HepG2 (cell line): Measurements from ENCODE around the gene FUT1. TPM values are rescaled to one million over a fixed set of nuclear protein-coding genes. Genes with fewer than 3 reads are reported as not detected.

Experiments used
- AKAP8 ChIP-seq: sonication (generic); formaldehyde crosslinking; IDR thresholded peaks from 2 replicates; pipeline ENCODE4 v1.5.1; 2020; ENCODE audit warnings: mild to moderate bottlenecking, missing genetic modification reagents
- ATF7-NPFF ChIP-seq: sonication (generic); formaldehyde crosslinking; IDR thresholded peaks from 2 replicates; pipeline ENCODE4 v1.8.1; 2023; ENCODE audit warnings: mild to moderate bottlenecking, low read depth, missing genetic modification reagents, moderate library complexity
- ISL2 ChIP-seq: sonication (generic); formaldehyde crosslinking; IDR thresholded peaks from 2 replicates; pipeline ENCODE4 v1.5.0; 2020; ENCODE audit warnings: missing genetic modification reagents
- ISX ChIP-seq: sonication (generic); formaldehyde crosslinking; conservative IDR thresholded peaks from 2 replicates; pipeline ENCODE4 v1.5.0; 2020; ENCODE audit warnings: missing genetic modification reagents
- KLF11 ChIP-seq: IDR thresholded peaks from 2 replicates; pipeline ENCODE4 v1.6.1; 2016; ENCODE audit warnings: missing compliant biosample characterization
- KLF15 ChIP-seq: sonication (generic); formaldehyde crosslinking; IDR thresholded peaks from 2 replicates; pipeline ENCODE4 v1.8.1; 2023; ENCODE audit warnings: borderline replicate concordance, mild to moderate bottlenecking, inconsistent platforms, missing genetic modification reagents, mixed read lengths
- MTF2 ChIP-seq: sonication (generic); formaldehyde crosslinking; IDR thresholded peaks from 2 replicates; pipeline ENCODE4 v1.5.0; 2020; ENCODE audit warnings: missing genetic modification reagents, borderline replicate concordance
- NAIF1 ChIP-seq: sonication (generic); formaldehyde crosslinking; IDR thresholded peaks from 2 replicates; pipeline ENCODE4 v1.5.0; 2020; ENCODE audit warnings: mild to moderate bottlenecking, missing genetic modification reagents, borderline replicate concordance
- SYNCRIP ChIP-seq: fragments of 200-400 bp; formaldehyde crosslinking; IDR thresholded peaks from 2 replicates; pipeline ENCODE4 v1.6.1; 2018; ENCODE audit warnings: mild to moderate bottlenecking, low read depth, low read length; ENCODE audit not compliant: insufficient read depth
- TEAD3 ChIP-seq: optimal IDR thresholded peaks from 2 replicates; pipeline ENCODE3; 2016; ENCODE audit warnings: borderline replicate concordance
- ZC3H4 ChIP-seq: sonication (generic); formaldehyde crosslinking; IDR thresholded peaks from 2 replicates; pipeline ENCODE4 v1.4.0; 2020; ENCODE audit warnings: missing genetic modification reagents, borderline replicate concordance
- ZFP41 ChIP-seq: sonication (generic); formaldehyde crosslinking; IDR thresholded peaks from 2 replicates; pipeline ENCODE4 v1.4.0; 2020; ENCODE audit warnings: mild to moderate bottlenecking, missing genetic modification reagents, borderline replicate concordance
- ZNF20 ChIP-seq: sonication (generic); formaldehyde crosslinking; IDR thresholded peaks from 2 replicates; pipeline ENCODE4 v1.4.0; 2020; ENCODE audit warnings: mild to moderate bottlenecking, moderate library complexity, missing genetic modification reagents
- ZNF484 ChIP-seq: sonication (generic); formaldehyde crosslinking; IDR thresholded peaks from 2 replicates; pipeline ENCODE4 v1.5.1; 2020; ENCODE audit warnings: mild to moderate bottlenecking, low read depth, missing genetic modification reagents, borderline replicate concordance
- ZNF839 ChIP-seq: sonication (generic); formaldehyde crosslinking; IDR thresholded peaks from 2 replicates; pipeline ENCODE4 v1.4.0; 2020; ENCODE audit warnings: missing genetic modification reagents, mild to moderate bottlenecking, borderline replicate concordance
- polyA plus RNA-seq, 8 experiments: library from polyadenylated mRNA; depleted of rRNA in 3 of 8; stranded (reverse) in 7 of 8; unstranded in 1 of 8; fragments of >200 nt; fragmentation: Illumina TruSeq in 4 of 8; extraction: Trizol in 4 of 8; gene quantifications; 2 replicates each; pipeline versions ENCODE4 v1.2.1 to v1.2.3, GENCODE V29; 2011 to 2016; ENCODE audit warnings: low read depth in 4 of 8, missing spikeins in 1 of 8, mixed read lengths in 1 of 8; ENCODE audit not compliant: insufficient read depth in 1 of 8
- total RNA-seq, 5 experiments: library from RNA; depleted of rRNA; stranded (reverse); fragments of >200 nt; fragmentation: Illumina TruSeq; extraction: Trizol; gene quantifications; 2 replicates each; pipeline ENCODE4 v1.2.3, GENCODE V29; 2016; ENCODE audit warnings: low read depth in 1 of 5
- TF ChIP-seq, protein P1 (sequence below): sonication (generic); formaldehyde crosslinking; IDR thresholded peaks from 2 replicates; pipeline ENCODE4 v1.8.1; 2023; ENCODE audit warnings: mild to moderate bottlenecking, inconsistent platforms, moderate library complexity, missing genetic modification reagents, borderline replicate concordance
- TF ChIP-seq, protein P2 (sequence below): IDR thresholded peaks from 2 replicates; pipeline ENCODE4 v1.6.1; 2016; ENCODE audit warnings: missing genetic modification reagents, missing compliant biosample characterization
- TF ChIP-seq, protein P3 (sequence below): sonication (generic); formaldehyde crosslinking; IDR thresholded peaks from 2 replicates; pipeline ENCODE4 v1.5.0; 2020; ENCODE audit warnings: mild to moderate bottlenecking, missing genetic modification reagents
- TF ChIP-seq, protein P4 (sequence below): sonication (generic); formaldehyde crosslinking; IDR thresholded peaks from 2 replicates; pipeline ENCODE4 v1.4.0; 2020; ENCODE audit warnings: missing genetic modification reagents, borderline replicate concordance

FUT1 gene
- total and polyA plus RNA-seq, 2 of the 13 experiments (the other 11 are each of a cell fraction or from before 2014, with no cell fraction given) = 0.07 to 1.1 TPM

DNA sequence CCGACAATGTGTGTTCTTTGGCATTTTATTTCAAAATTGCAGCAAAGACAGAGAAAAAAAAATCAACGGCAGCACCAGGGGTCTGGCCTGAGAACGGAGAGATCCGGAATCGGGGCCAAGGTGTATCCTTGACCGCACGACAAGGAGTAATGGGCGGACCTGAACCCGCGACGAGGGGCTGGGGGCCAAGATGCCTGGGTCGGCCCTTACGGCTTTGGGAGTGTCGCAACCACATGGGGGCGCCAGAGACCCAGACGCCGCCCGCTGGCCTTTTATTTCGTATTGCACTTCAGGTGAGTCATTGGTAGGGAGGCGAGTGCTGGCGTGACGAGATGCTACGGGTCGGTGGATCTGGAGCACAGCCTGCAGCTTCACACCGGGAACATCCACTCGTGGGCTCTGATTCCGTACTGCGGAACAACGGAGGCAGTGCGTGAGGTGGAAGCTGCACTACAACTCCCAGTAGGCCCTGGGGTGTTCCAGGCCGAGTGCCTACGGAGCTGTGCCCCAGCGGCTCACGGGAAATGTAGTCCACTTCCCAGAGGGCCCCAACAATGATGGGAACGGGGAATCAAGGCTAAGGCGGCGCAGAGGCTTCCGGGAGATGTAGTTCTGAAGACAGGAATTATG is 42.7 kb upstream of the FUT1 start (continued):
- TF ChIP-seq ZNF839 (CRISPR knock-in tag) (peak; percentile 67; the same call in 1 of the 2 replicates), MTF2 (CRISPR knock-in tag) (no peak), TEAD3 (peak; percentile 62), ISL2 (no peak), SYNCRIP (no peak), ZC3H4 (no peak), KLF15 (CRISPR knock-in tag) (no peak), ATF7-NPFF (no peak), ZFP41 (CRISPR knock-in tag) (no peak), AKAP8 (no peak), KLF11 (CRISPR knock-in tag) (no peak), ZNF484 (CRISPR knock-in tag) (no peak), ISX (no peak), NAIF1 (CRISPR knock-in tag) (no peak), ZNF20 (CRISPR knock-in tag) (no peak)
- TF ChIP-seq, protein P1, sequence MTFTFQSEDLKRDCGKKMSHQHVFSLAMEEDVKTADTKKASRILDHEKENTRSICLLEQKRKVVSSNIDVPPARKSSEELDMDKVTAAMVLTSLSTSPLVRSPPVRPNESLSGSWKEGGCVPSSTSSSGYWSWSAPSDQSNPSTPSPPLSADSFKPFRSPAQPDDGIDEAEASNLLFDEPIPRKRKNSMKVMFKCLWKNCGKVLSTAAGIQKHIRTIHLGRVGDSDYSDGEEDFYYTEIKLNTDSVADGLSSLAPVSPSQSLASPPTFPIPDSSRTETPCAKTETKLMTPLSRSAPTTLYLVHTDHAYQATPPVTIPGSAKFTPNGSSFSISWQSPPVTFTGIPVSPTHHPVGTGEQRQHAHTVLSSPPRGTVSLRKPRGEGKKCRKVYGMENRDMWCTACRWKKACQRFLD (CRISPR knock-in tag) = no peak
- TF ChIP-seq, protein P2, sequence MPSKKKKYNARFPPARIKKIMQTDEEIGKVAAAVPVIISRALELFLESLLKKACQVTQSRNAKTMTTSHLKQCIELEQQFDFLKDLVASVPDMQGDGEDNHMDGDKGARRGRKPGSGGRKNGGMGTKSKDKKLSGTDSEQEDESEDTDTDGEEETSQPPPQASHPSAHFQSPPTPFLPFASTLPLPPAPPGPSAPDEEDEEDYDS (CRISPR knock-in tag) = no peak
- TF ChIP-seq, protein P3, sequence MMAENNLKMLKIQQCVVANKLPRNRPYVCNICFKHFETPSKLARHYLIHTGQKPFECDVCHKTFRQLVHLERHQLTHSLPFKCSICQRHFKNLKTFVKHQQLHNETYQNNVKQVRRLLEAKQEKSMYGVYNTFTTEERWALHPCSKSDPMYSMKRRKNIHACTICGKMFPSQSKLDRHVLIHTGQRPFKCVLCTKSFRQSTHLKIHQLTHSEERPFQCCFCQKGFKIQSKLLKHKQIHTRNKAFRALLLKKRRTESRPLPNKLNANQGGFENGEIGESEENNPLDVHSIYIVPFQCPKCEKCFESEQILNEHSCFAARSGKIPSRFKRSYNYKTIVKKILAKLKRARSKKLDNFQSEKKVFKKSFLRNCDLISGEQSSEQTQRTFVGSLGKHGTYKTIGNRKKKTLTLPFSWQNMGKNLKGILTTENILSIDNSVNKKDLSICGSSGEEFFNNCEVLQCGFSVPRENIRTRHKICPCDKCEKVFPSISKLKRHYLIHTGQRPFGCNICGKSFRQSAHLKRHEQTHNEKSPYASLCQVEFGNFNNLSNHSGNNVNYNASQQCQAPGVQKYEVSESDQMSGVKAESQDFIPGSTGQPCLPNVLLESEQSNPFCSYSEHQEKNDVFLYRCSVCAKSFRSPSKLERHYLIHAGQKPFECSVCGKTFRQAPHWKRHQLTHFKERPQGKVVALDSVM (CRISPR knock-in tag) = no peak
- TF ChIP-seq, protein P4, sequence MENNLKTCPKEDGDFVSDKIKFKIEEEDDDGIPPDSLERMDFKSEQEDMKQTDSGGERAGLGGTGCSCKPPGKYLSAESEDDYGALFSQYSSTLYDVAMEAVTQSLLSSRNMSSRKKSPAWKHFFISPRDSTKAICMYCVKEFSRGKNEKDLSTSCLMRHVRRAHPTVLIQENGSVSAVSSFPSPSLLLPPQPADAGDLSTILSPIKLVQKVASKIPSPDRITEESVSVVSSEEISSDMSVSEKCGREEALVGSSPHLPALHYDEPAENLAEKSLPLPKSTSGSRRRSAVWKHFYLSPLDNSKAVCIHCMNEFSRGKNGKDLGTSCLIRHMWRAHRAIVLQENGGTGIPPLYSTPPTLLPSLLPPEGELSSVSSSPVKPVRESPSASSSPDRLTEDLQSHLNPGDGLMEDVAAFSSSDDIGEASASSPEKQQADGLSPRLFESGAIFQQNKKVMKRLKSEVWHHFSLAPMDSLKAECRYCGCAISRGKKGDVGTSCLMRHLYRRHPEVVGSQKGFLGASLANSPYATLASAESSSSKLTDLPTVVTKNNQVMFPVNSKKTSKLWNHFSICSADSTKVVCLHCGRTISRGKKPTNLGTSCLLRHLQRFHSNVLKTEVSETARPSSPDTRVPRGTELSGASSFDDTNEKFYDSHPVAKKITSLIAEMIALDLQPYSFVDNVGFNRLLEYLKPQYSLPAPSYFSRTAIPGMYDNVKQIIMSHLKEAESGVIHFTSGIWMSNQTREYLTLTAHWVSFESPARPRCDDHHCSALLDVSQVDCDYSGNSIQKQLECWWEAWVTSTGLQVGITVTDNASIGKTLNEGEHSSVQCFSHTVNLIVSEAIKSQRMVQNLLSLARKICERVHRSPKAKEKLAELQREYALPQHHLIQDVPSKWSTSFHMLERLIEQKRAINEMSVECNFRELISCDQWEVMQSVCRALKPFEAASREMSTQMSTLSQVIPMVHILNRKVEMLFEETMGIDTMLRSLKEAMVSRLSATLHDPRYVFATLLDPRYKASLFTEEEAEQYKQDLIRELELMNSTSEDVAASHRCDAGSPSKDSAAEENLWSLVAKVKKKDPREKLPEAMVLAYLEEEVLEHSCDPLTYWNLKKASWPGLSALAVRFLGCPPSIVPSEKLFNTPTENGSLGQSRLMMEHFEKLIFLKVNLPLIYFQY = no peak
